Body of pancreas (tissue), 4 donors: ENCODE data around the gene RER1.

Experiments
- CTCF ChIP-seq, 7 experiments: fragments of 450-650 bp in 4 of 7; fragments of 200-600 bp in 3 of 7; sonication (generic) in 3 of 7; IDR thresholded peaks; one replicate each; pipeline ENCODE4 v1.5.1; 2016 to 2019; ENCODE audit warnings: antibody characterized with exemption in 7 of 7
- POLR2A ChIP-seq, 3 donors: fragments of 450-650 bp; IDR thresholded peaks; one replicate each; pipeline ENCODE4 v1.6.1; 2016; ENCODE audit warnings: antibody characterized with exemption in 3 of 3, mild to moderate bottlenecking in 2 of 3

GRCh38 chr1:2431103-2431502, 39.5 kb downstream of the RER1 start:
- TF ChIP-seq POLR2A (IDR thresholded peaks at IDR 0.05) (no peak), CTCF (IDR thresholded peaks at IDR 0.05) (no peak)
